ENCODE measurements around the gene SLC35A3. TPM values are rescaled to one million over a fixed set of nuclear protein-coding genes. Genes with fewer than 3 reads are reported as not detected.

The SLC35A3 gene
- total RNA-seq, 1 experiment from 2014 or later, result 21.6 TPM

GRCh38 chr1:100023482-100023881 is 53.7 kb downstream of the SLC35A3 start:
- intact Hi-C loops (cut with micrococcal nuclease), result no loop called here
- Histone ChIP-seq H2AFZ (ENCODE audit: low read depth, low read length, poor library complexity, severe bottlenecking) (no peak overlapping the region), H3K79me2 (ENCODE audit: insufficient read depth, low read length) (no peaks in the 10 kb centered on the region), H3K4me3 (replicated peaks in 1 of 2; ENCODE audit: low read depth in 1 of 2, low read length in 2 of 2) (no peak overlapping the region), H3K27me3 (ENCODE audit: insufficient read depth, low read length) (no peaks in the 10 kb centered on the region), H3K9me2 (ENCODE audit: insufficient read depth) (no peaks in the 10 kb centered on the region), H3K4me2 (ENCODE audit: low read length) (no peak overlapping the region), H4K20me1 (ENCODE audit: insufficient read depth) (no peaks in the 10 kb centered on the region), H3K36me3 (ENCODE audit: control insufficient read depth in 1 of 2, insufficient read depth in 2 of 2, low read length in 2 of 2) (no peaks in the 10 kb centered on the region; a peak in 1 of 4 replicates), H3K9me3 (ENCODE audit: control insufficient read depth in 1 of 2, insufficient read depth in 1 of 2, low read depth in 1 of 2, low read length in 2 of 2) (no peaks in the 10 kb centered on the region), H3K27ac (ENCODE audit: low read depth, low read length) (no peak overlapping the region), H3K4me1 (ENCODE audit: control insufficient read depth in 1 of 2, insufficient read depth in 2 of 2, low read length in 2 of 2) (no peaks in the 10 kb centered on the region), H3K9ac (ENCODE audit: low read length) (no peak overlapping the region)
- DNase-seq (ENCODE audit: low read depth, low spot score), result no peak
- TF ChIP-seq JUND (IDR thresholded peaks at IDR 0.05), result no peak
- TF ChIP-seq POLR2A (IDR thresholded peaks at IDR 0.05; ENCODE audit: borderline replicate concordance, extremely low read depth, insufficient read depth, insufficient read length), result no peak
- TF ChIP-seq POLR2AphosphoS5 (IDR thresholded peaks at IDR 0.05; ENCODE audit: low read depth, low read length), result no peak
- TF ChIP-seq EZH2phosphoT487 (IDR thresholded peaks at IDR 0.05; ENCODE audit: borderline replicate concordance), result no peak
- TF ChIP-seq ELF1 (IDR thresholded peaks at IDR 0.05; ENCODE audit: borderline replicate concordance, low read depth), result no peak
- TF ChIP-seq, protein P1, sequence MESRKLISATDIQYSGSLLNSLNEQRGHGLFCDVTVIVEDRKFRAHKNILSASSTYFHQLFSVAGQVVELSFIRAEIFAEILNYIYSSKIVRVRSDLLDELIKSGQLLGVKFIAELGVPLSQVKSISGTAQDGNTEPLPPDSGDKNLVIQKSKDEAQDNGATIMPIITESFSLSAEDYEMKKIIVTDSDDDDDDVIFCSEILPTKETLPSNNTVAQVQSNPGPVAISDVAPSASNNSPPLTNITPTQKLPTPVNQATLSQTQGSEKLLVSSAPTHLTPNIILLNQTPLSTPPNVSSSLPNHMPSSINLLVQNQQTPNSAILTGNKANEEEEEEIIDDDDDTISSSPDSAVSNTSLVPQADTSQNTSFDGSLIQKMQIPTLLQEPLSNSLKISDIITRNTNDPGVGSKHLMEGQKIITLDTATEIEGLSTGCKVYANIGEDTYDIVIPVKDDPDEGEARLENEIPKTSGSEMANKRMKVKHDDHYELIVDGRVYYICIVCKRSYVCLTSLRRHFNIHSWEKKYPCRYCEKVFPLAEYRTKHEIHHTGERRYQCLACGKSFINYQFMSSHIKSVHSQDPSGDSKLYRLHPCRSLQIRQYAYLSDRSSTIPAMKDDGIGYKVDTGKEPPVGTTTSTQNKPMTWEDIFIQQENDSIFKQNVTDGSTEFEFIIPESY (IDR thresholded peaks at IDR 0.05; ENCODE audit: extremely low read depth, insufficient replicate concordance, low read length), result no peak
- RAD21 ChIA-PET (ENCODE audit: low non-redundant PET in 1 of 2, low total read pairs in 2 of 2, uncharacterized antibody in 2 of 2, unreplicated experiment in 2 of 2), result no interaction called here
- POLR2A ChIA-PET, result no interaction called here
- CTCF ChIA-PET, result no interaction called here
- no TSS peak for BruUV-seq (replicated peaks)
- no peak for ATAC-seq

GRCh38 chr1:100027212-100027611 is 57.4 kb downstream of the SLC35A3 start:
- CTCF ChIA-PET, result no interaction called here
- Histone ChIP-seq H3K27ac (ENCODE audit: low read depth, low read length) (no peak overlapping the region), H3K36me3 (ENCODE audit: control insufficient read depth in 1 of 2, insufficient read depth in 2 of 2, low read length in 2 of 2) (no peaks in the 10 kb centered on the region; a peak in 1 of 4 replicates), H3K4me1 (ENCODE audit: control insufficient read depth in 1 of 2, insufficient read depth in 2 of 2, low read length in 2 of 2) (no peaks in the 10 kb centered on the region), H3K27me3 (ENCODE audit: insufficient read depth, low read length) (no peaks in the 10 kb centered on the region), H3K4me2 (ENCODE audit: low read length) (no peak overlapping the region), H4K20me1 (ENCODE audit: insufficient read depth) (peaks cover 4% of the 10 kb centered on the region; the same call in 1 of the 2 replicates), H2AFZ (ENCODE audit: low read depth, low read length, poor library complexity, severe bottlenecking) (no peak overlapping the region), H3K9ac (ENCODE audit: low read length) (no peak overlapping the region), H3K4me3 (replicated peaks in 1 of 2; ENCODE audit: low read depth in 1 of 2, low read length in 2 of 2) (no peak overlapping the region), H3K9me2 (ENCODE audit: insufficient read depth) (no peaks in the 10 kb centered on the region), H3K9me3 (ENCODE audit: control insufficient read depth in 1 of 2, insufficient read depth in 1 of 2, low read depth in 1 of 2, low read length in 2 of 2) (no peaks in the 10 kb centered on the region), H3K79me2 (ENCODE audit: insufficient read depth, low read length) (no peaks in the 10 kb centered on the region)
- intact Hi-C loops (cut with micrococcal nuclease), result no loop called here
- no TSS peak for BruUV-seq (replicated peaks)
- ATAC-seq (no peak), DNase-seq (ENCODE audit: low read depth, low spot score) (no peak)
- POLR2A ChIA-PET, result no interaction called here
- RAD21 ChIA-PET (ENCODE audit: low non-redundant PET in 1 of 2, low total read pairs in 2 of 2, uncharacterized antibody in 2 of 2, unreplicated experiment in 2 of 2), result no interaction called here
- no peak for TF ChIP-seq POLR2AphosphoS5 (IDR thresholded peaks at IDR 0.05; ENCODE audit: low read depth, low read length)
- TF ChIP-seq ZNF274 (IDR thresholded peaks at IDR 0.05; ENCODE audit: low read depth, low read length), result no peak
- no peak for TF ChIP-seq TCF7L2 (IDR thresholded peaks at IDR 0.05; ENCODE audit: borderline replicate concordance, extremely low read depth, insufficient read depth, insufficient read length)
- no peak for TF ChIP-seq RAD21 (IDR thresholded peaks at IDR 0.05; ENCODE audit: low read depth)
- TF ChIP-seq CBX3 (IDR thresholded peaks at IDR 0.05; ENCODE audit: low read depth), result no peak
- TF ChIP-seq SRF (IDR thresholded peaks at IDR 0.05; ENCODE audit: low read depth), result no peak
- TF ChIP-seq EGR1 (IDR thresholded peaks at IDR 0.05; ENCODE audit: low read depth), result no peak
- TF ChIP-seq ZFX (IDR thresholded peaks at IDR 0.05), result no peak
- TF ChIP-seq, protein P2, sequence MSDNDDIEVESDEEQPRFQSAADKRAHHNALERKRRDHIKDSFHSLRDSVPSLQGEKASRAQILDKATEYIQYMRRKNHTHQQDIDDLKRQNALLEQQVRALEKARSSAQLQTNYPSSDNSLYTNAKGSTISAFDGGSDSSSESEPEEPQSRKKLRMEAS (IDR thresholded peaks at IDR 0.05), result no peak
- no peak for TF ChIP-seq FOSL1 (IDR thresholded peaks at IDR 0.05; ENCODE audit: low read depth)
- TF ChIP-seq POLR2A (IDR thresholded peaks at IDR 0.05; ENCODE audit: borderline replicate concordance, extremely low read depth, insufficient read depth, insufficient read length), result no peak
- no peak for TF ChIP-seq CTCF (IDR thresholded peaks at IDR 0.05 in 2 of 3, conservative IDR thresholded peaks at IDR 0.05 in 1 of 3; ENCODE audit: borderline replicate concordance in 1 of 3, insufficient read depth in 1 of 3, low read depth in 2 of 3, low read length in 2 of 3)
- no peak for TF ChIP-seq EZH2phosphoT487 (IDR thresholded peaks at IDR 0.05; ENCODE audit: borderline replicate concordance)
